A549 (cell line): ENCODE measurements around the gene SPOCK2. TPM values are rescaled to one million over a fixed set of nuclear protein-coding genes. Genes with fewer than 3 reads are reported as not detected.

Source experiments
- ATAC-seq, 2 experiments: fragments of 200-7000 bp in 1 of 2; fragments of >200 bp in 1 of 2; cut with Nextera tagmentation in 1 of 2; cut with Tn5 transposase in 1 of 2; 3 replicates each; pipeline versions ENCODE4 v1.8.0 to v1.9.1; 2018 to 2020; ENCODE audit warnings: mild to moderate bottlenecking in 1 of 2, moderate library complexity in 1 of 2
- CTCF ChIA-PET: fragments of 300-600 bp; sonication (Branson Sonifier 250); formaldehyde crosslinking; extraction: SDS; loops from one replicate; lab custom pipeline; 2021; ENCODE audit warnings: antibody characterized with exemption, inconsistent platforms; lab: Yijun Ruan, JAX
- POLR2A ChIA-PET: fragments of 350-600 bp; formaldehyde crosslinking; extraction: SDS; loops from one replicate; lab custom pipeline; 2021; ENCODE audit warnings: antibody characterized with exemption, inconsistent platforms; lab: Yijun Ruan, JAX
- DNase-seq, 2 experiments: peaks; one replicate each; pipeline versions ENCODE4 v3.0.0 to v3.0.0-alpha.2; 2011 to 2016; ENCODE audit warnings: low read depth in 1 of 2, low spot score in 1 of 2
- FAIRE-seq: peaks from 2 replicates; lab custom pipeline; 2011; peaks lifted over from hg19 to GRCh38; lab: Jason Lieb, UNC
- H3K27ac ChIP-seq, 2 experiments: fragments of >200 bp; sonication (Bioruptor Twin); formaldehyde crosslinking; 3 replicates each; pipeline ENCODE4 v1.5.1; 2016 to 2017
- H3K4me1 ChIP-seq: fragments of >200 bp; sonication (Bioruptor Twin); formaldehyde crosslinking; 3 replicates; pipeline ENCODE4 v1.6.1; 2016
- H3K4me2 ChIP-seq: fragments of >200 bp; sonication (Bioruptor Twin); formaldehyde crosslinking; 3 replicates; pipeline ENCODE4 v1.6.1; 2016
- H3K4me3 ChIP-seq: fragments of >200 bp; sonication (Bioruptor Twin); formaldehyde crosslinking; 3 replicates; pipeline ENCODE4 v1.5.1; 2016
- H3K9me3 ChIP-seq: fragments of >200 bp; sonication (Bioruptor Twin); formaldehyde crosslinking; 3 replicates; pipeline ENCODE4 v1.6.1; 2016
- CBX2 ChIP-seq: fragments of 200-600 bp; sonication (generic); IDR thresholded peaks from 2 replicates; pipeline ENCODE4 v1.6.1; 2016; ENCODE audit warnings: low read depth, mild to moderate bottlenecking, borderline replicate concordance
- CHD4 ChIP-seq: fragments of 200-600 bp; sonication (generic); IDR thresholded peaks from 2 replicates; pipeline ENCODE4 v1.6.1; 2016; ENCODE audit warnings: antibody characterized with exemption, mild to moderate bottlenecking, borderline replicate concordance
- EHF ChIP-seq: fragments of 250-450 bp; sonication (Bioruptor Pico); IDR thresholded peaks from 2 replicates; pipeline ENCODE4 v1.5.0; 2020; ENCODE audit warnings: mild to moderate bottlenecking
- EP300 ChIP-seq, 2 experiments: fragments of >200 bp; sonication (Bioruptor Twin); formaldehyde crosslinking; IDR thresholded peaks; 2 replicates in 1 of 2; 3 replicates in 1 of 2; pipeline ENCODE4 v1.6.1; 2016 to 2017
- FOSB ChIP-seq: fragments of 250-450 bp; sonication (Bioruptor Pico); IDR thresholded peaks from 2 replicates; pipeline ENCODE4 v1.5.0; 2020; ENCODE audit warnings: mild to moderate bottlenecking, moderate library complexity
- FOSL2 ChIP-seq, 2 experiments: fragments of 450-650 bp in 1 of 2; fragments of >200 bp in 1 of 2; sonication (Bioruptor Twin) in 1 of 2; formaldehyde crosslinking; IDR thresholded peaks; 2 replicates each; pipeline versions ENCODE4 v1.5.0 to v1.6.1; 2016 to 2020; ENCODE audit warnings: mild to moderate bottlenecking in 1 of 2, moderate library complexity in 1 of 2
- FOXS1 ChIP-seq: fragments of 250-450 bp; sonication (Bioruptor Pico); IDR thresholded peaks from 2 replicates; pipeline ENCODE4 v1.5.0; 2020; ENCODE audit warnings: mild to moderate bottlenecking, moderate library complexity
- HES2 ChIP-seq: fragments of >200 bp; sonication (Bioruptor Twin); formaldehyde crosslinking; IDR thresholded peaks from 2 replicates; pipeline ENCODE4 v1.6.1; 2016
- JUNB ChIP-seq: fragments of >200 bp; sonication (Bioruptor Twin); formaldehyde crosslinking; IDR thresholded peaks from 2 replicates; pipeline ENCODE4 v1.6.1; 2016
- MAZ ChIP-seq: fragments of 150-350 bp; IDR thresholded peaks from 2 replicates; pipeline ENCODE4 v1.6.1; 2014; ENCODE audit warnings: antibody characterized with exemption, low read depth, low read length, borderline replicate concordance
- PBX3 ChIP-seq: IDR thresholded peaks from 2 replicates; pipeline ENCODE4 v1.6.1; 2012
- RNF2 ChIP-seq: fragments of 200-600 bp; sonication (generic); IDR thresholded peaks from 2 replicates; pipeline ENCODE4 v1.6.1; 2016; ENCODE audit warnings: low read depth, mild to moderate bottlenecking, antibody characterized with exemption, moderate library complexity, borderline replicate concordance
- SMC3 ChIP-seq: fragments of >200 bp; sonication (Bioruptor Twin); formaldehyde crosslinking; IDR thresholded peaks from 3 replicates; pipeline ENCODE4 v1.6.1; 2018; ENCODE audit warnings: inconsistent platforms
- TP53 ChIP-seq: fragments of 250-450 bp; sonication (Bioruptor Pico); IDR thresholded peaks from 2 replicates; pipeline ENCODE4 v1.5.0; 2021; ENCODE audit warnings: mild to moderate bottlenecking, moderate library complexity
- ZC3H11A ChIP-seq: fragments of 450-650 bp; IDR thresholded peaks from 2 replicates; pipeline ENCODE4 v1.6.1; 2014; ENCODE audit warnings: antibody characterized with exemption, mild to moderate bottlenecking
- WGBS: methylation state at CpG from one replicate; pipeline ENCODE4 v1.1.6; 2017; ENCODE audit errors: missing lambda C conversion rate; 5-methylcytosine and 5-hydroxymethylcytosine counted together
- polyA plus RNA-seq, 4 experiments: library from polyadenylated mRNA; depleted of rRNA in 3 of 4; stranded (reverse); fragments of >200 nt; fragmentation: RNase III in 1 of 4; extraction: RNeasy Plus Mini Kit Qiagen cat#74134 plus additional on column Dnase treatment in 1 of 4; gene quantifications; 2 replicates in 3 of 4; 3 replicates in 1 of 4; pipeline ENCODE4 v1.2.3, GENCODE V29; 2011 to 2017
- TF ChIP-seq, protein P1 (sequence below): fragments of 450-650 bp; IDR thresholded peaks from 2 replicates; pipeline ENCODE4 v1.6.1; 2014; ENCODE audit warnings: antibody characterized with exemption
- TF ChIP-seq, protein P2 (sequence below): fragments of 150-350 bp; IDR thresholded peaks from 2 replicates; pipeline ENCODE4 v1.6.1; 2014; ENCODE audit warnings: low read depth, mild to moderate bottlenecking, low read length
- TF ChIP-seq, protein P3 (sequence below): IDR thresholded peaks from 2 replicates; pipeline ENCODE4 v1.6.1; 2012
- TF ChIP-seq, protein P4 (sequence below): fragments of >200 bp; sonication (Bioruptor Twin); formaldehyde crosslinking; IDR thresholded peaks from 3 replicates; pipeline ENCODE4 v1.5.1; 2016

The SPOCK2 gene
- polyA plus RNA-seq, 2 of the 4 experiments (the other 2 are of a cell fraction) = 0.52 to 0.67 TPM

DNA sequence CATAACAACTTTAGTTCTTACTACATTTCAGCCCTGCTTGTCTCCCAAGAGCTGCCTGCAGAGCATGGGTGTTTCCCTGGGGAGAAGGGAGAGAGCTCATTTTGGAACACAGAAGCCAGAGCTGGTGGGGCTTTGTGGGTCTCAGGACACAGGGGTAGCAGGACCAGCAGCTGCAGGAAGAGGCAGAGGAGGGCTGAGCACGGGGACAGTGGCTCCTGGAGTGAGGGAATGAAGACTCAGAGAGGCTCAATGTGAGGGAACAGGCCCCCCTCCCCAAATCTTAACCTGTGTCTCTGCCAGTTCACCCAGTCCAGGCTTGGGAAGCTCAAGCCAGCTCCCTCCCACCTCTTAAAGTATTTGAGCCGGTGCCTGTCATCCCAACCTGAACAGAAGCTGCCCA is 74.2 kb downstream of the SPOCK2 start:
- ChIA-PET POLR2A (no interaction called here), CTCF (interaction anchor here (1.1 to 2.2 kb wide), 7 partner anchors 11 to 317 kb away, joined by 3 to 13 read pairs (median 5); no protein-coding TSS in a partner anchor)
- Histone ChIP-seq H3K4me1 (0 out of 3 replicates have a peak, but pooled peaks cover 4% of the 10 kb centered on the region), H3K4me3 (no peak overlapping the region), H3K9me3 (no peaks in the 10 kb centered on the region)
- whole genome bisulfite sequencing = 75% methylated on average over 2 of the region's 2 CpGs
- no peak for FAIRE-seq
- TF ChIP-seq PBX3 (no peak), FOSB (CRISPR knock-in tag) (0 out of 2 replicates have a peak, but pooled peaks have one; percentile 28)
- TF ChIP-seq, all 56 proteins: peak for 1
- Histone ChIP-seq H3K27ac (no peak overlapping the region), H3K4me2 (no peak overlapping the region)
- ATAC-seq = no peak; a peak in 1 of 6 replicates
- no peak for DNase-seq

- peaks cover 8% of the 10 kb centered on the region; the same call in 1 of the 3 replicates for H3K4me1 ChIP-seq
- no peak overlapping the region for H3K4me3 ChIP-seq
- no peak for FAIRE-seq
- WGBS = 92% methylated on average over 13 of the region's 13 CpGs
- H3K9me3 ChIP-seq = no peaks in the 10 kb centered on the region
- ATAC-seq = no peak
- ChIA-PET POLR2A (no interaction called here), CTCF (interaction anchor here (1.0 to 2.2 kb wide), 7 partner anchors 35 to 117 kb away, joined by 3 to 13 read pairs (median 5); no protein-coding TSS in a partner anchor)
- H3K4me2 ChIP-seq = no peak overlapping the region
- TF ChIP-seq, protein P1, sequence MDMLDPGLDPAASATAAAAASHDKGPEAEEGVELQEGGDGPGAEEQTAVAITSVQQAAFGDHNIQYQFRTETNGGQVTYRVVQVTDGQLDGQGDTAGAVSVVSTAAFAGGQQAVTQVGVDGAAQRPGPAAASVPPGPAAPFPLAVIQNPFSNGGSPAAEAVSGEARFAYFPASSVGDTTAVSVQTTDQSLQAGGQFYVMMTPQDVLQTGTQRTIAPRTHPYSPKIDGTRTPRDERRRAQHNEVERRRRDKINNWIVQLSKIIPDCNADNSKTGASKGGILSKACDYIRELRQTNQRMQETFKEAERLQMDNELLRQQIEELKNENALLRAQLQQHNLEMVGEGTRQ = no peak
- TF ChIP-seq MAZ (no peak), JUNB (no peak), FOSB (CRISPR knock-in tag) (no peak), EHF (CRISPR knock-in tag) (no peak), ZC3H11A (no peak), FOXS1 (no peak), RNF2 (no peak), CBX2 (no peak), TP53 (CRISPR knock-in tag) (no peak), HES2 (no peak), CHD4 (no peak), FOSL2 (IDR thresholded peaks at IDR 0.05) (no peak), FOSL2 (CRISPR knock-in tag; IDR thresholded peaks at IDR 0.05) (no peak), SMC3 (no peak), EP300 (IDR thresholded peaks at IDR 0.05) (no peak)
- TF ChIP-seq, protein P2, sequence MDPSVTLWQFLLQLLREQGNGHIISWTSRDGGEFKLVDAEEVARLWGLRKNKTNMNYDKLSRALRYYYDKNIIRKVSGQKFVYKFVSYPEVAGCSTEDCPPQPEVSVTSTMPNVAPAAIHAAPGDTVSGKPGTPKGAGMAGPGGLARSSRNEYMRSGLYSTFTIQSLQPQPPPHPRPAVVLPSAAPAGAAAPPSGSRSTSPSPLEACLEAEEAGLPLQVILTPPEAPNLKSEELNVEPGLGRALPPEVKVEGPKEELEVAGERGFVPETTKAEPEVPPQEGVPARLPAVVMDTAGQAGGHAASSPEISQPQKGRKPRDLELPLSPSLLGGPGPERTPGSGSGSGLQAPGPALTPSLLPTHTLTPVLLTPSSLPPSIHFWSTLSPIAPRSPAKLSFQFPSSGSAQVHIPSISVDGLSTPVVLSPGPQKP = no peak
- TF ChIP-seq, protein P3, sequence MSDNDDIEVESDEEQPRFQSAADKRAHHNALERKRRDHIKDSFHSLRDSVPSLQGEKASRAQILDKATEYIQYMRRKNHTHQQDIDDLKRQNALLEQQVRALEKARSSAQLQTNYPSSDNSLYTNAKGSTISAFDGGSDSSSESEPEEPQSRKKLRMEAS = no peak
- TF ChIP-seq, protein P4, sequence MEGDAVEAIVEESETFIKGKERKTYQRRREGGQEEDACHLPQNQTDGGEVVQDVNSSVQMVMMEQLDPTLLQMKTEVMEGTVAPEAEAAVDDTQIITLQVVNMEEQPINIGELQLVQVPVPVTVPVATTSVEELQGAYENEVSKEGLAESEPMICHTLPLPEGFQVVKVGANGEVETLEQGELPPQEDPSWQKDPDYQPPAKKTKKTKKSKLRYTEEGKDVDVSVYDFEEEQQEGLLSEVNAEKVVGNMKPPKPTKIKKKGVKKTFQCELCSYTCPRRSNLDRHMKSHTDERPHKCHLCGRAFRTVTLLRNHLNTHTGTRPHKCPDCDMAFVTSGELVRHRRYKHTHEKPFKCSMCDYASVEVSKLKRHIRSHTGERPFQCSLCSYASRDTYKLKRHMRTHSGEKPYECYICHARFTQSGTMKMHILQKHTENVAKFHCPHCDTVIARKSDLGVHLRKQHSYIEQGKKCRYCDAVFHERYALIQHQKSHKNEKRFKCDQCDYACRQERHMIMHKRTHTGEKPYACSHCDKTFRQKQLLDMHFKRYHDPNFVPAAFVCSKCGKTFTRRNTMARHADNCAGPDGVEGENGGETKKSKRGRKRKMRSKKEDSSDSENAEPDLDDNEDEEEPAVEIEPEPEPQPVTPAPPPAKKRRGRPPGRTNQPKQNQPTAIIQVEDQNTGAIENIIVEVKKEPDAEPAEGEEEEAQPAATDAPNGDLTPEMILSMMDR = no peak
- H3K27ac ChIP-seq = no peak overlapping the region
- DNase-seq = no peak
Measured at GRCh38 chr10:72013202-72013945, 75.0 kb downstream of the SPOCK2 start.
